Calu3 (cell line): Measurements from ENCODE around the gene ABCC8. TPM values are rescaled to one million over a fixed set of nuclear protein-coding genes. Genes with fewer than 3 reads are reported as not detected.

Source experiments
- BruUV-seq: library from RNA; stranded (reverse); fragments of 400-500 nt; replicated peaks from 2 replicates; lab custom pipeline; 2021; lab: Mats Ljungman, UMichigan
- CTCF ChIA-PET: fragments of 300-600 bp; sonication (Branson Sonifier 250); formaldehyde crosslinking; loops from one replicate; lab custom pipeline; 2022; ENCODE audit warnings: antibody characterized with exemption; lab: Charles Lee
- DNase-seq: peaks from one replicate; pipeline ENCODE4 v3.0.0; 2022
- H3K27ac Mint-ChIP-seq: one replicate; pipeline ENCODE4 v1.8.0; 2022; ENCODE audit warnings: mixed read lengths; ENCODE audit not compliant: unreplicated experiment
- H3K27me3 Mint-ChIP-seq: one replicate; pipeline ENCODE4 v1.8.0; 2022; ENCODE audit warnings: mixed read lengths; ENCODE audit not compliant: unreplicated experiment
- H3K36me3 Mint-ChIP-seq: one replicate; pipeline ENCODE4 v1.8.0; 2022; ENCODE audit warnings: mild to moderate bottlenecking, moderate library complexity, mixed read lengths; ENCODE audit not compliant: insufficient read depth, unreplicated experiment
- H3K4me1 Mint-ChIP-seq: one replicate; pipeline ENCODE4 v1.8.0; 2022; ENCODE audit warnings: mild to moderate bottlenecking, low read depth, mixed read lengths; ENCODE audit not compliant: unreplicated experiment
- H3K4me3 Mint-ChIP-seq: one replicate; pipeline ENCODE4 v1.8.0; 2022; ENCODE audit warnings: mild to moderate bottlenecking, low read depth, moderate library complexity, mixed read lengths; ENCODE audit not compliant: unreplicated experiment
- H3K9me3 Mint-ChIP-seq: one replicate; pipeline ENCODE4 v1.8.0; 2022; ENCODE audit warnings: low read depth, mixed read lengths; ENCODE audit not compliant: unreplicated experiment
- CTCF ChIP-seq: fragments of 200-600 bp; IDR thresholded peaks from one replicate; pipeline ENCODE4 v1.8.0; 2022; ENCODE audit warnings: antibody characterized with exemption; ENCODE audit not compliant: unreplicated experiment
- intact Hi-C: fragments of 100-400 bp; cut with micrococcal nuclease; formaldehyde crosslinking; loops from one replicate; pipeline ENCODE4 v1.10.0; 2022; ENCODE audit not compliant: unreplicated experiment
- total RNA-seq: library from RNA; stranded (reverse); gene quantifications from 2 replicates; pipeline ENCODE4 v1.2.3, GENCODE V29; 2022

ABCC8 gene
- total RNA-seq, 1 experiment from 2014 or later: 0.76 TPM

DNA sequence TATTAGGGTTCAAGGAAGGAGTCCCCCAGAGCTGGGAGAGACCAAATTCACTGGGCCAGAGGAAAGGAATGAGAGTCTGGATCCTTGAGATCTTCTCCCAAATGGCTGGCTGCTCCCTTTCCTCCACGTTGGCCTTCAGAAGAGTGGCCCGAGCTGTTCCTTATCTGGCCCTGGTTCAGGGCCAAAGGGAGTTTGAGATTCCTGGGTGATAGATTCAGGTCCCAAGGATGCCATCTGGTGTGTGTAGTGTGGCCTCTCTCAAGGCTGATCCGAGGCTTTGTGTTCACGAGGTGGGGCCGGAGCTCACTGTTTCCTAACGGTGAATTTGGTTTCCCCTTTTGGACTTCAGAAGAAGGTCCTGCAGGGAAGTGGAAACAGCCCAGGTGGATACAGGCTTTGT, 17.4 kb upstream of the ABCC8 start:
- CTCF ChIA-PET: interaction anchor here (0.5 to 1.1 kb wide), 2 partner anchors 106 to 252 kb away, joined by 3 to 4 read pairs; partner anchors contain the start of gene KCNJ11
- H3K4me1 Mint-ChIP-seq: no peaks in the 10 kb centered on the region
- H3K27me3 Mint-ChIP-seq: peaks cover 34% of the 10 kb centered on the region
- no peaks in the 10 kb centered on the region for H3K36me3 Mint-ChIP-seq
- BruUV-seq: no TSS peak
- H3K9me3 Mint-ChIP-seq: no peaks in the 10 kb centered on the region
- no peak for TF ChIP-seq CTCF
- DNase-seq: no peak
- no peak overlapping the region for H3K27ac Mint-ChIP-seq
- no peak overlapping the region for H3K4me3 Mint-ChIP-seq
- intact Hi-C loops: no loop called here

DNA sequence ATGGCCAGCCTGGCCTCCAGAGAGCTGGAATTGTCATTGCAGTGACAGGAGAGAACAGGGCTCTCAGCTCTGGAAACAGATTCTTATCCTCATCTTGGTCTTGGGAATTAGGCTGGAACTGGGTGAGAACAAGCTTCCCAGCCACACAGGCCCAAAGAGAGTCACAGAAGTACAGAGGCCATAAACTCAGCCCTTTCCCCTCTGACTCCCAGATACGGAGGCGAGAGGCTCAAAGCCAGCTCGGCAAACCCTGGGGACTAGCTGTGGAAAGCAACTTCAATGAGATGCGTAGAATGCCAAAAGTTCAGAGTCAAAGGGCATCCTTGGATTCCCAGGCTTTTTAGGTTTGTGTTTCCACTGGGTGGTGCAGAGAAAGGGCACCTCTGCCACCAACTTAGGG, 14.3 kb upstream of the ABCC8 start:
- CTCF ChIA-PET: no interaction called here
- peaks cover 60% of the 10 kb centered on the region for H3K27me3 Mint-ChIP-seq
- no peak for TF ChIP-seq CTCF
- H3K36me3 Mint-ChIP-seq: no peaks in the 10 kb centered on the region
- H3K4me1 Mint-ChIP-seq: no peaks in the 10 kb centered on the region
- no TSS peak for BruUV-seq
- no peak overlapping the region for H3K27ac Mint-ChIP-seq
- no peak overlapping the region for H3K4me3 Mint-ChIP-seq
- no peak for DNase-seq
- H3K9me3 Mint-ChIP-seq: no peaks in the 10 kb centered on the region
- intact Hi-C loops: no loop called here

DNA sequence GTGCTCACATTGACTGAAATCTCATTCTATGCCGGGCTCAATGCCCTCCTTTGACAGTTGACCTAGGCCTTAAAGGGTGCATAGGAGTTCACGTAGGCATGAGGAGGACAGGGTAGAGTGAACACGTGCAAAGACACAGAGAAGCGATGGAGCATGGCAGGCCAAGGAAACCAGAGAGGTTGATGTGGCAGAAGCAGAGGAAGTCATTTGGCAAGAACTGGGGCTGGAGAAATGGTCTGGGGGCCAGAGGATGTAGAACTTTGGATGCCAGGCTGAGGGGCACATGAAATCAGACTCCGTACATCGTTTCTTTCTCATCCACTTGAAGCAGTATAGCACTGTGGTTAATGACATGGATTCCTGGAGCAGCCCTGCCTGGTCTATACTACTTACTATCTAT, 13.6 kb upstream of the ABCC8 start:
- intact Hi-C loops: no loop called here
- CTCF ChIA-PET: no interaction called here
- no peak overlapping the region for H3K4me3 Mint-ChIP-seq

GRCh38 chr11:17489751-17490150, 13.1 kb upstream of the ABCC8 start:
- peaks cover 63% of the 10 kb centered on the region for H3K27me3 Mint-ChIP-seq
- H3K27ac Mint-ChIP-seq: no peak overlapping the region
- H3K4me3 Mint-ChIP-seq: no peak overlapping the region
- CTCF ChIA-PET: interaction anchor here (1.4 kb wide), 1 partner anchor 69 kb away, joined by 3 read pairs; no protein-coding TSS in a partner anchor
- TF ChIP-seq CTCF: no peak
- no peaks in the 10 kb centered on the region for H3K36me3 Mint-ChIP-seq
- intact Hi-C loops: no loop called here
- no TSS peak for BruUV-seq
- no peaks in the 10 kb centered on the region for H3K4me1 Mint-ChIP-seq
- no peaks in the 10 kb centered on the region for H3K9me3 Mint-ChIP-seq
- no peak for DNase-seq

More for the DNA sequence above, 13.6 kb upstream of the ABCC8 start:
- Mint-ChIP-seq H3K4me1 (no peaks in the 10 kb centered on the region), H3K27me3 (peaks cover 60% of the 10 kb centered on the region), H3K27ac (no peak overlapping the region), H3K36me3 (no peaks in the 10 kb centered on the region), H3K9me3 (no peaks in the 10 kb centered on the region)
- no TSS peak for BruUV-seq
- no peak for DNase-seq
- no peak for TF ChIP-seq CTCF
